ENCODE data around the gene NOXA1. TPM values are rescaled to one million over a fixed set of nuclear protein-coding genes. Genes with fewer than 3 reads are reported as not detected.
"Not testable (repeated sequence)": the region's sequence is repeated elsewhere in the genome, so short reads cannot be mapped to it uniquely, and the experiment has no call there.

Gene NOXA1
- total RNA-seq, 1 donor = not detected

DNA sequence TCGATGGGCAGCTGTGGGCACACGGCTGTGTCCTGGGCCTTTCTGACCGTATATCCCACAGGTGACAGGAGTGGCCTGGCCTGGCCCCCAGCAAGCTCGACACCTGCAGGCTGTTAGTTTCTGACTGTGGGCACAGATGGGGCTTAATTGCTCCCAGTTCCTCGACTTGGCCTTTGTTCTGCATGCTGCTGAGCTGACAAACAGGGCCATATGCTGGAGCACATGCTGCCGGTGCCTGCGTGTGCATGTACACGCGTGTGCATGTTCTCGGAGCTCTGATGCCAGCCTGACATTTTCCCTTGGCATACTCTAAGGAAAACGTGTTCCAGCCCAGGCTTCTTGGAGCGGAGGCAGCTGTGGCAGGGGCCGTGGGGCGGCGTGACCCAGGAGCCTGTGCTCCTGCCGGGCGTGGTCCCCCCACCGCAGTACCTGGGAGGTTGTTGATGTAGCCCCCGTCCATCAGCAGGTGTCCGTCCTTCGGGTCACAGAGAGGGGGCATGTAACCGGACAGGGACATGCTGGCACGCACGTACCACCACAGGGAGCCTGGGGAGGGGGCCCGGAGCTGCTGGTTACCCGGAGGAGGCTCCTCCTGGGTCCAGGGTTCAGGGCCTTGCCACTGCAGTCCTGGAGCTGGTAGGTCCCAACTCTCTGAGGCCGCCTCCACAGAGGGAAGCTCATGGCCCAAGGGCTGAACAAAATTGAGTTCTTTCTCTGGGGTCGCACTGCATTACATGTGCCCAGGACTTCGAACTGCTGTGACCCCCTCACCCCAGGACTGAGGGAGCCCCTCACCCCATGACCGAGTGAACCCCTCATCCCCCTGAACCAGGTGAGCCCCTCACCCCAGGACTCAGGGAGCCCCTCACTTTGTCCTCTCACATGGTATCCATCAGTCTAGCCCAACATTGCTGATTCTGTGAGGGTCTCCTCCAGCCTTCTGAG lies 40.1 kb downstream of the NOXA1 start:
- no peak overlapping the region for H3K4me3 ChIP-seq (ENCODE audit: low read depth, low read length)
- TF ChIP-seq, protein P1, sequence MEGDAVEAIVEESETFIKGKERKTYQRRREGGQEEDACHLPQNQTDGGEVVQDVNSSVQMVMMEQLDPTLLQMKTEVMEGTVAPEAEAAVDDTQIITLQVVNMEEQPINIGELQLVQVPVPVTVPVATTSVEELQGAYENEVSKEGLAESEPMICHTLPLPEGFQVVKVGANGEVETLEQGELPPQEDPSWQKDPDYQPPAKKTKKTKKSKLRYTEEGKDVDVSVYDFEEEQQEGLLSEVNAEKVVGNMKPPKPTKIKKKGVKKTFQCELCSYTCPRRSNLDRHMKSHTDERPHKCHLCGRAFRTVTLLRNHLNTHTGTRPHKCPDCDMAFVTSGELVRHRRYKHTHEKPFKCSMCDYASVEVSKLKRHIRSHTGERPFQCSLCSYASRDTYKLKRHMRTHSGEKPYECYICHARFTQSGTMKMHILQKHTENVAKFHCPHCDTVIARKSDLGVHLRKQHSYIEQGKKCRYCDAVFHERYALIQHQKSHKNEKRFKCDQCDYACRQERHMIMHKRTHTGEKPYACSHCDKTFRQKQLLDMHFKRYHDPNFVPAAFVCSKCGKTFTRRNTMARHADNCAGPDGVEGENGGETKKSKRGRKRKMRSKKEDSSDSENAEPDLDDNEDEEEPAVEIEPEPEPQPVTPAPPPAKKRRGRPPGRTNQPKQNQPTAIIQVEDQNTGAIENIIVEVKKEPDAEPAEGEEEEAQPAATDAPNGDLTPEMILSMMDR (IDR thresholded peaks at IDR 0.05; ENCODE audit: insufficient read depth, low read depth, low read length) = no peak
- no peak for DNase-seq (ENCODE audit: low read depth)

DNA sequence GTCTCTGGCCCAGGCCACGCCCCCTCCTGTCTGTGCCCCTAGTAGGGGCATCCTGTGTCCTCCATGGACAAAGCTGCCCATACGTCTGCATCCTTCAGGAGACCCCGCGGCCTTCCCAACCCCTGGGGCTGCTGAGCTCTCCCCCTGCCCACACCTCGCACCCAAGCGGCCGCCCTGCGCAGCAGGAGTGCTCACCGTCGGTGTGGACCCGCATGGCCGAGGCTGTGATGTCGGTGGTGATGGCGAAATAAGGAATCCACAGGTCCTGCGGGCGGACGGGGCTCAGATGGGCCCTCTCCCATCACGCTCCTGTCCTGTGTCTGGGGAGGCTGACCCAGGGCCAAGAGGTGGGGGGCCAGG lies 40.7 kb downstream of the NOXA1 start:
- no peak for DNase-seq (ENCODE audit: low read depth)

DNA sequence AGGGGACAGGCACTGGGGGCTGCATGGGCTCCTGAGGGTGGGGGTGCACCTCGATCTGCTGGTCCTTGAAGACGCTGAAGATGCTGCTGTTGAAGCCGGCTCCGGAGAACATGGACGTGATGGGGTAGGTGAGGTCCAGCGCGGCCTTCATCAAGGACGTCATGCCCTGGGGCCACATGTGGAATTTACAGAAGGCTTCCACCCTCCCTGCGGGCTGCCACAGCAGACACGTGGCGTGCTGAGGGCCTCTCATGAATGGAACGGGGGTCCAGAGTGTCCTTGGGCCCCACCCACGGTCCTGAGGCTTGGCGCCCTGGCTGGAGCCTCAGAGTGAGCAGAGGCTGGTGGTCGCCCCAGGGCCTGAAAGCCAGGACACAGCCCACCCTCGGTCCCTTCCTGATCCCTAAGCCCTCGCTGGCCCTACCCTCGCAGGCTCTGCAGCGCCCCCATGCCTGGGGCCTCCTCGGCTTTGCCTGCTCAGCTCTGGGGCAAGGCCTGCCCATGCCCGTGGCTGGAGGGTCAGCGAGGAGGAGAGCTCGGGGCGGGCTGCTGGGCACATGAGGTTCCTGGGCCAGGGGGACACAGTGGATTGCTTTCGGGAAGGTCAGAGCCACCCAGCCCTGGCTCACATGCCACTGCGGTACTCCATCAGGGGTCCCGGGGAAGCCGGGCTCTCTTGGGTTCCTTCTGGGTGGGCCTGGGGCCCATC lies 41.3 kb downstream of the NOXA1 start:
- no peak overlapping the region for H3K4me3 ChIP-seq (ENCODE audit: low read depth, low read length)
- DNase-seq (ENCODE audit: low read depth) = no peak
- TF ChIP-seq, protein P1 (IDR thresholded peaks at IDR 0.05; ENCODE audit: insufficient read depth, low read depth, low read length) = no peak

More for the DNA sequence above, 40.7 kb downstream of the NOXA1 start:
- no peak overlapping the region for H3K4me3 ChIP-seq (ENCODE audit: low read depth, low read length)
- TF ChIP-seq, protein P1 (IDR thresholded peaks at IDR 0.05; ENCODE audit: insufficient read depth, low read depth, low read length) = no peak

DNA sequence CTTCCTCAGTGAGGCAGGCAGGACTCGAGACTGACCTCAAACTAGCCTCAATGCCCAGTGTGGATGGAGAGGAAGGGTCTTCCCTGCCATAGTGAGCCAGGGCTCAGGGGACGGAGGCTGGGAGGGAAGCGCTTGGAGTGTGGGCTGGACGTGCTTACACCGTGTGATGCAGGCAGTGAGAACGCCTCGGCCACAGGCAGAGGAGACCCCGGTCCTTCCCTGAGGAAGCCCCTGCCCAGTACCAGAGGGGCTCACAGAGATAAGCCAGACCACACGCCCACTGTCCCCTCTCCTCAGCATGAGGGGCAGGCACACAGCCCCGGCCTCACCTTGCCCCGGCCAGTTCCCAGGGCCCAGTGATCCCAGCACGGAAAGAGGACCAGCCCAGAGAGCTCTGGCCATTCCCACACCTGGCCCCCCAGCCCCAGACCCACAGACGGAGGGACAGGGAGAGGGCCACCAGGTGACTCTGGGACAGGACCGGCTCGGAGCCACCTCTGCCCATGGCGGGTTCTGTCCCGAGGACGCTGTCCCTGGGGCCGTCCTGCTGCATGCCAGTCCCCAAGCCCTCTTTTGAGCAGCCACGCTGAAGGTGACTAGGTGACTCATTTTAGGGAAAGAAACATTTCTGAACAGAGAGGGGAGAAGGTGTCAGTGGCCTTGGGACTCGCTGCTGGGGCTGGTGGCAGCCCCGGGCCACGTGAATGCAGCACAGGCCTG lies 42.0 kb downstream of the NOXA1 start:
- TF ChIP-seq, protein P1 (IDR thresholded peaks at IDR 0.05; ENCODE audit: insufficient read depth, low read depth, low read length) = no peak
- DNase-seq (ENCODE audit: low read depth) = no peak
- no peak overlapping the region for H3K4me3 ChIP-seq (ENCODE audit: low read depth, low read length)

DNA sequence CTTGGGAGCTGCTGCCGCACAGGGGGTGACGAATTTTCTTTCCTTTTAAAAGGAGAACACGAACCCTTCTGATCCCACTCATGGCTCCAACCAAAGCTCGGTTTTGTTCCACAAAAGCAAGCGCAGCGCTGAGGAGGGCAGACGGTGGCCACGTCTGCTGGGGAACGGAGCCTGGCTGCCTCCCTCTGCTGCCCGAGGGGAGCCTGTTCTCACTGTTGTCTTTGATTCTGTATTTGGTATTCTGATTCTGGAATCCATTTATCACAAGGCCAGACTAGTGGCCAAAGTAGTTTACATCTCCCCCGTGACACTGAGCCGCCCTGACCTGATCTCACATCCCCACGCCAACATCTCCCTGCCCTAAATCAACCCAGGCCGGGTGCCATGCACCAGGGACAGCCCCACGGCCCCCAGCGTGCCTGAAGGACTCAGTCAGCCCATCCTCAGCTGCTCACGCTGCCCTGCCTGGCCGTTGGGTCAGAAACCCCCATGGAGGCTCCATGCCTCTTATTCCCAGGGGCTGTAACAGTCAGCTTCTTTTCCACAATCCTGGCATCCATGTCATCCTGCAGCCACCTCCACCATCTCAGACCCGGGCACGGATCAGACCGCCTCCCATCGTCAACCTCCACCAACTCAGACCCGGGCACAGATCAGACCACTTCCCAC lies 42.7 kb downstream of the NOXA1 start:
- DNase-seq (ENCODE audit: low read depth) = no peak
- TF ChIP-seq, protein P1 (IDR thresholded peaks at IDR 0.05; ENCODE audit: insufficient read depth, low read depth, low read length) = no peak
- no peak overlapping the region for H3K4me3 ChIP-seq (ENCODE audit: low read depth, low read length)

DNA sequence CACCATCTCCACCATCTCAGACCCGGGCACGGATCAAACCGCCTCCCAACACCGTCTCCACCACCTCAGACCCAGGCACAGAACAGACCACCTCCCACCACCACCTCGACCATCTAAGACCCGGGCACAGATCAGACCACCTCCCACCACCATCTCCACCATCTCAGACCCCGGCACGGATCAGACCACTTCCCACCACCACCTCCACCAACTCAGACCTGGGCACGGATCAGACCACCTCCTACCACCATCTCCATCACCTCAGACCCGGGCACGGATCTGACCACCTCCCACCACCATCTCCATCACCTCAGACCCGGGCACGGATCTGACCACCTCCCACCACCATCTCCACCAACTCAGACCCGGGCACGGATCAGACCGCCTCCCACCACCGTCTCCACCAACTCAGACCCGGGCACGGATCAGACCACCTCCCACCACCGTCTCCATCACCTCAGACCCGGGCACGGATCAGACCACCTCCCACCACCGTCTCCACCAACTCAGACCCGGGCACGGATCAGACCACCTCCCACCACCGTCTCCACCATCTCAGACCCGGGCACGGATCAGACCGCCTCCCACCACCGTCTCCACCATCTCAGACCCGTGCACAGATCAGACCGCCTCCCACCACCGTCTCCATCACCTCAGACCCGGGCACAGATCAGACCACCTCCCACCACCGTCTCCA lies 43.3 kb downstream of the NOXA1 start:
- DNase-seq (ENCODE audit: low read depth) = not testable (repeated sequence)

More for the DNA sequence above, 43.3 kb downstream of the NOXA1 start:
- H3K4me3 ChIP-seq (ENCODE audit: low read depth, low read length) = not testable (repeated sequence)

Data from fibroblast of villous mesenchyme (primary cell).